ENCODE results near the gene EYS. TPM values are rescaled to one million over a fixed set of nuclear protein-coding genes. Genes with fewer than 3 reads are reported as not detected.

Gene EYS
- total RNA-seq, 1 donor from 2014 or later = 0.69 TPM

DNA sequence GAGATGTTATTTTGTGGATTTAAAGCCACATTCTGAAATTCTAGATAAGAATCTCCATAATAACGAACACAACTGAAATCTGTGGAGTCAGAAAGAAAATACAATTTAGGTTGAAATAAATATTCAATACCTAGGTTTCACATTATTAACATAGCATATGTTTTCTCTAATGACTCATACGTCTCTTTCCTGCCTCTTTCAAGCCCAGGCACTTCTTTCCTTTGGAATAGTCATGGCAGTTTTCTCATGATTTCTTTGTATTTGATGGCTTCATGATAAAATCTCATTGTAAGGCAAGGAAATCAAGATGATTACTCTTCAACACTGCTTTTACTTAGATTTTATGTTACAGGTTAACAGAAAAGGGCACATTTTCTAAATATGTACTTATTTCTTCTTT lies 1267.8 kb downstream of the EYS start:
- DNase-seq = no peak

GRCh38 chr6:64437996-64438395 lies 1269.0 kb downstream of the EYS start:
- no peak for DNase-seq

DNA sequence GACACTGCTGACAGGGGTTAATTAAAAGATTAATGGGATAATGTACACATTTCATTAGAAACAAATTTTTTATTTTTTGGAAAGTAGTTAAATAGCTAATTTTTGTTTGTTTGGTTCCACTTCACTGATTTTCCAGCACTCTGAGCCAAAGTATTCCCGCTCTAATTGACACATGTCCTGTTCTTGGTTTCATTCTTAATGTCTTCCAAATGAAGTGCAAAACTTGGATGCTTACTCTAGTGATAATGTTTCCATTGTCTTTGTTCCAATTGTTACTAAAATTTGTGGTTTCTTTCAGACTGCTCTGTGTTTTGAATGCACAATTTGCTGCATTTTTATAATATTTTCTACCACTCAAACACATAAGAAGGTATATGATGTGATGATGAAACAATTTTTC lies 1277.1 kb downstream of the EYS start:
- peak; percentile 10 for DNase-seq

- DNase-seq = no peak
Measured at GRCh38 chr6:64428186-64428585, 1278.8 kb downstream of the EYS start.

DNA sequence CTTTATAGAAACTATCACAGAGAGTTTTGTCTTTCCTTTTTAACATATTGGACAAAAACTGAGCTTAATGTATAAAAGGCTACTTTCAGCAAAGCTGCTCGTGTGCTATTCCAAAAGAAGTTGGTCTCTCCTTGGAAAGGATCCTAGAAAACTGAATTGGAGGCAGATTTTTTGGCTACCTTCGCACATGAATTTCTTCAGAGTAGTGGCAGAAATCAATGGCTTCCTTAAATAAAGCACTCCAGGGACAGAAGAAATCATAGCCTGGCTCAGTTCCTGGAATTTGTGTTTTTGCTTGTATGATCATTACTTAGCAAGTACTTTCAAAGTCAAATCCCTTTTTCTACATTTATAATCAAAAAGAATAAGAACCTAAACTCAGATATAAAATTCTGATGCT lies 1291.1 kb downstream of the EYS start:
- peak; percentile 96 for DNase-seq

- no peak for DNase-seq
Measured at GRCh38 chr6:64411226-64411625, 1295.8 kb downstream of the EYS start.

DNA sequence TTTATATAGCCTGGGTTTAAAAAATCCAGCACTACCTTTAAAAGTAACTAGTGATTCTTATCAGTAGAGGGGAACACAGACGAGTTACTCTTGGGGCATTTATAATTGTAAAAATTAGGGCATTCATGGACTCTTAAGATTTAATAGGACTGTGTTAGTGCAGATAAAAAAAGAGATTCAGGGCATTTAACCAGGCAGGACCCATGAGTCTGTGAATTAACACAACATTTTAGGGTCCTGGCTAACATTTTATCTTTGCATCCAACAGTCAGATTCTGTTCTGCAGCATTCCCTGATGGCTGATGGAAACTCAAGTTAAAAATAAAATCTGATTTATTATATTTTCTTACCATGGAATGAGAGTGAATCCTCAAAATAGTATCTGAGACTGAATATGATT lies 1297.1 kb downstream of the EYS start:
- DNase-seq = no peak

- no peak for DNase-seq
Measured at GRCh38 chr6:64404396-64404795, 1302.6 kb downstream of the EYS start.

DNA sequence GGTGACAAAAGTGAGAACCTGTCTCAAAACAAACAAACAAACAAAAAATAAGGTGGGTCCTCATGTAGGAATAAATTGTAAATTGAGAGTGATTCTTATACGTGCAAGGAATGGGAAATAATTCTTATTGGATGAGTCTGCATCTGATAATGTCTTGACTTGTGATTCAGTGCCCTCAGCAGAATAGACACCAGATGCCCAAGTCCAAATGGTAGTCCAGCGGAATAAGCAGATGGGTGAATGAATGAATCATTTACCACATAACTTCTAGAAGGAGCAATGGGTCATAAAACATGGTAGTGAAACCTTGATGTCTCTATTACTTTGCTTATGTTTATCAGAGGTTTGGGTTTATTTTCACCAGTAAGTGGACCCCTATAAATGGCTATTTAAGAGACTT lies 1323.7 kb downstream of the EYS start:
- no peak for DNase-seq

DNA sequence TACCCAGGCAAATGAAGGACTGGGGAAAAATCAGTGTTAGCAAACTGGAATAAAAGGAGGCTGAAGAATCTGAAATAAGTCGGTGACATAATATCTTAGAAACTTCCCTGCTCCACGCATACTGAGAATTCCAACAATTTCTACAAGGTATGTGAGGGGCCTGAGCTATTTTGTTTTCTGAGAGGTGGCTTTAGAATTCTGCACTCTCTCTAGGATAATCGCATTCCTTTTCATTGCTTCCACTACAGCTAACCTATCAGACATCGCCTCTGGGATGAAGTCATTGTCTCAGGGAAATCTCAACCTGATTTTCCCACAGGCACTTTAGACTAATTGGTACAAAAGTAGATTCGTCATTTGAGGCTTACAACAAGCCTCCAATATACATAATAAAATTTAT lies 1330.6 kb downstream of the EYS start:
- no peak for DNase-seq

- no peak for DNase-seq
Measured at GRCh38 chr6:64357430-64357829, 1349.6 kb downstream of the EYS start.

DNA sequence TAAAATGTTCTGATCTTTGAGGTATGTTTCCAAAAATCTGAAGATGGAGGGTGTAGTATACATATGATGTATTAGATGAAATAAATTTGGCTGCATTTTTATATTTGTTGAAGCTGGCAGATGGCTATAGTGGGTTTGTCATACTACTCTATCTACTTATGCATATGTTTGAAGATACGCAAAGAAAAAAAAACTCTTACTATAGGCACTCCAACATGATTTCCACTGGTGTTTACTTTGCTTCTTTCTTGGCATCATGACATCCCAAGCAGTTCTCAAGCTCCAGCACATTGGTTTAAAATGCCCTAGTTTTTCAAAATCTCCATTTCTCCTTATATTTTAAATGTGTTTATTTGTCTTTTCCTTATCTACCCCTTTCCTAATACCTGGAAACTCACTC lies 1359.6 kb downstream of the EYS start:
- DNase-seq = no peak

GRCh38 chr6:64335195-64335594 lies 1371.8 kb downstream of the EYS start:
- no peak for DNase-seq

DNA sequence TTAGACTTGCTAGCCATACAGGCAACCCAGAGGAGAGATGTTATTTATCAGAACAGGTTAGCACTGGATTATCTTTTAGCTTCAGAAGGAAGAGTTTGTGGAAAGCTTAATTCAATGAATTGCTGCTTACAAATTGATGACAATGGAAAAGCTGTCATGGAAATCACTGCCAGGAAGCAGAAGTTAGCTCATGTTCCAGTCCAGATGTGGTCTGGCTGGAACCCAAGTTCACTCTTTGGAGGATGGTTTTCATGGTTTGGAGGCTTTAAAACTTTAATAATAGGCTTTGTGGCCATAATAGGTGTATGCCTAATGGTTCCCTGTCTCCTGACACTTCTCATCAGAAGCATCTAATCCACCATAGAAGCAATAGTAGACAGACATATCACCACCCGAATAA lies 1372.4 kb downstream of the EYS start:
- DNase-seq = no peak

- peak; percentile 4 for DNase-seq
Measured at GRCh38 chr6:64330694-64331307, 1376.2 kb downstream of the EYS start.

DNA sequence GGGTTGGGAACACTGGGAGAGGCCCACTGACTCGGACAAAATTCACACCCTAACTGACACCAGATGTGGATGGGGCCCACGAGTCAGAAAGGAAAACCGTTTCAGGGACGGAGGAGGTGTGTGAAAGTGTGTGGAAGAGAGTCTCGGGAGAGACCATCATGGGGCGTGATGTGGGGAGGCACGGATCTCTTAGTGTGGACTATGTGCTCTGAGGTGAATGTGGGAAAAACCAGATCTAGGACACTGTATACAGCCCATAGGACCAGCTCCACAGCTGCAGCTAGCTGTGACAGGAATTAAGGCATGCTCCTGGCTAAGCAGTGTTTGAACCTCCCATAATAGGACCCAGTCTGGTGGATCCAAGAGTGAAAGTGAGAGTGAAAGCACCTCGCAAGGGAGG lies 1380.1 kb downstream of the EYS start:
- no peak for DNase-seq

DNA sequence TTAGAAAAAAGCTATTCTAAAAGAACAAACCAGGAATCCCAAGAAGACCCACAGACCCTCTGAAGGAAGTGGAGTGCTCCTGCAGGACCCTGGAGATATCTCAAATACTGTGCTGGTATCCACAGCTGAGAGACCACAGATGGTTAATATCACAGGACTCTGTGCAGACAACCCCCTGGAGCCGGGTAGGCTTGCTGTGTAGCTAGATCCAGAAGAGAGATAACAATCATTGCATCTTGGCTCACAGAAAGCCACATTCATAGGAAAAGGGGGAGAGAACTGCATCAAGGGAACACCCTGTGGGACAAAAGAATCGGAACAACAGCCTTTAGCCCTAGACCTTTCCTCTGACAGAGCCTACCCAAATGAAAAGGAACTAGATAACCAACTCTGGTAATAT lies 1381.9 kb downstream of the EYS start:
- no peak for DNase-seq

DNA sequence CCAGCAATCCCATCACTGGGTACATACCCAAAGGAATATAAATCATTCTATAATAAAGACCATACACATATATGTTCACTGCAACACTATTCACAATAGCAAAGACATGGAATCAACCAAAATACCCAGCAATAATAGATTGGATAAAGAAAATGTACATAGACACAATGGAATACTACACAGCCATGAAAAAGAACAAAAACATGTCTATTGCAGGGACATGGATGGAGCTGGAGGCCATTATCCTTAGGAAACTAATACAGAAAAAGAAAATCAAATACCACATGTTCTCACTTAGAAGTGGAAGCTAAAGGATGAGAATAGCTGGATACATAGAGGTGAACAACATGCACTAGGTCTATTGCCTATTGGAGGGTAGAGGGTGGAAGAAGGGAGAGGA lies 1396.8 kb downstream of the EYS start:
- no peak for DNase-seq

- DNase-seq = no peak
Measured at GRCh38 chr6:64301307-64302236, 1405.5 kb downstream of the EYS start.

DNA sequence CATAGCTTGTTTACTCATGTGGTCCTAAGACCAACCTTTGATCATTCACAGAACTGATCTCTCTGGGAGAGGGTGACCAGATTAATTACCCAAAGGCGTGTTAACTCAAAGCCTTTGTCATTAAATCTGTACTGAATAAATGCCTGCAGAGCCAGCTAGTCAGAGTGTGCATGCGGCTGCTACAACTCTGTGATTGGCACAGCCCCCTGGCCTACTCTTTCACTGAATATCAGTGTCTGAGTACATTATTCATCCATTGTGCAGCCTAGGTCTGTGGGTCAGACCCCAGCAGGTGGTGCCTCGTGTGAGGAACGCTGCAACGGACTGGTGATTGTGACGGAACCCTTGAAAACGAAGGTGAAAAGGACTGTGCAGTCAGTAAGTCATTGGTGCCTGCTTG lies 1407.8 kb downstream of the EYS start:
- DNase-seq = no peak

- DNase-seq = no peak
Measured at GRCh38 chr6:64294034-64294433, 1413.0 kb downstream of the EYS start.

- DNase-seq = no peak
Measured at GRCh38 chr6:64293298-64293697, 1413.7 kb downstream of the EYS start.

DNA sequence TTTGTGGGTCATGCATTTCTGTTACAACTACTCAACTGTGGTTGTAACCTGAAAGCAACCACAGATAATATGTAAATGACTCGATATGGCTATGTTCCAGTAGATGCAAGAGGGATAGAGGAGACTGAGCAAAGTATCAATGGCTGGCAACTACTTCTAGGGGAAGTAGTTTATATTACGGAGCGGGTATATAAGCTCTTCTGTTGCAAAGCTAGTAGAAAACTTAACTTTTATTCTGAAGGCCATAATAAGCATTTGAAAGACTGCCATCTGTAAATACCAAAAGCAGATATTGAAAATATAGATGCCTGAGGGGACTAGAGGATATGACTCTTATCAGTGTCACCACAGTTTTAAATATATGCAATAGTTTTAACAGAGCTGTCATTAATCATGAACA lies 1416.2 kb downstream of the EYS start:
- no peak for DNase-seq

GRCh38 chr6:64289931-64290330 lies 1417.1 kb downstream of the EYS start:
- no peak for DNase-seq
